Liver (tissue), 3 donors: ENCODE results near the gene CBFA2T2.

ENCODE experiments used
- GABPA ChIP-seq, 2 donors: IDR thresholded peaks in 1 of 2; conservative IDR thresholded peaks in 1 of 2; 2 replicates each; pipeline ENCODE4 v1.6.1; 2016; ENCODE audit warnings: antibody characterized with exemption in 2 of 2, mild to moderate bottlenecking in 1 of 2, moderate library complexity in 1 of 2
- HNF4A ChIP-seq, 2 donors: conservative IDR thresholded peaks; 2 replicates each; pipeline ENCODE4 v1.6.1; 2016; ENCODE audit warnings: antibody characterized with exemption in 2 of 2, mild to moderate bottlenecking in 2 of 2
- TF ChIP-seq, protein P1 (sequence below): fragments of 150-350 bp; IDR thresholded peaks from 2 replicates; pipeline ENCODE4 v1.5.1; 2017; ENCODE audit warnings: improper control_type of control experiment, low read depth, low read length; ENCODE audit not compliant: missing input control
- TF ChIP-seq, protein P2 (sequence below): IDR thresholded peaks from 2 replicates; pipeline ENCODE4 v1.6.1; 2016; ENCODE audit warnings: antibody characterized with exemption, mild to moderate bottlenecking
- donor health status: healthy.
- donor health status: healthy.

DNA sequence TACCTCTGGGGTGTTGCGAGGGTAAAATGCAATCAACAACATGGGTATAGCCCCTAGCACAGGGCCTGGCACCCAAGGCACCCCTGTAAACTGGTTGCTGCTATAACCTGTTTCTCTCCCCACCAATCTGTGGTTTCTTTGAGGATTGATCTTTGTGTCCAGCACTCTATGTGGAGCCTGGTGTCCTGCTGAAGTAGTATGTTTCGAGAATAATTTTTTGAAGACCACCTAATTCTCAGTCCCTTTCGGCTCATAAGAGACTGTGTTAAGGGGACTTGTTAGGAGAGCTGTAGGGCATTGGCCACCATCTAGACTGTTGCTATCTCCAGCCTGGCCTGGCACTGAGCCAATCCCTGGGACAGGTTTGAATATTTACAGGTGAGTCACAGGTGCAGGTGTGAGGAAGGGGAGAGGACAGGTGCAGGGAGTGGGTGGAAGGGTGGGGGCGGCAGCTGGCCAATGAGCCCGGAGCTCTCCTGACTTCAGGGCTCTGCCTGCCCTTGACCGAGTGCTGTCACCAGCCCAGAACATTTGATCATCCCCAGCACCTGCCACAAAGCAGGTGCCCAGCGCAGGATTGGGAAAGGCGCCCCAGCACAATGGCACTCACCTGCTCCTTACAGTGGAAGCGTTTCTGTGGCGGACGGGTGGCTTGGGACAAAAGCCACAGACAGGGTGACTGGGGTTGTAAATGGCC lies 164.2 kb downstream of the CBFA2T2 start:
- TF ChIP-seq, protein P1, sequence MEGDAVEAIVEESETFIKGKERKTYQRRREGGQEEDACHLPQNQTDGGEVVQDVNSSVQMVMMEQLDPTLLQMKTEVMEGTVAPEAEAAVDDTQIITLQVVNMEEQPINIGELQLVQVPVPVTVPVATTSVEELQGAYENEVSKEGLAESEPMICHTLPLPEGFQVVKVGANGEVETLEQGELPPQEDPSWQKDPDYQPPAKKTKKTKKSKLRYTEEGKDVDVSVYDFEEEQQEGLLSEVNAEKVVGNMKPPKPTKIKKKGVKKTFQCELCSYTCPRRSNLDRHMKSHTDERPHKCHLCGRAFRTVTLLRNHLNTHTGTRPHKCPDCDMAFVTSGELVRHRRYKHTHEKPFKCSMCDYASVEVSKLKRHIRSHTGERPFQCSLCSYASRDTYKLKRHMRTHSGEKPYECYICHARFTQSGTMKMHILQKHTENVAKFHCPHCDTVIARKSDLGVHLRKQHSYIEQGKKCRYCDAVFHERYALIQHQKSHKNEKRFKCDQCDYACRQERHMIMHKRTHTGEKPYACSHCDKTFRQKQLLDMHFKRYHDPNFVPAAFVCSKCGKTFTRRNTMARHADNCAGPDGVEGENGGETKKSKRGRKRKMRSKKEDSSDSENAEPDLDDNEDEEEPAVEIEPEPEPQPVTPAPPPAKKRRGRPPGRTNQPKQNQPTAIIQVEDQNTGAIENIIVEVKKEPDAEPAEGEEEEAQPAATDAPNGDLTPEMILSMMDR: no peak
- TF ChIP-seq HNF4A (conservative IDR thresholded peaks at IDR 0.05) (no peak), GABPA (IDR thresholded peaks at IDR 0.05 in 1 of 2, conservative IDR thresholded peaks at IDR 0.05 in 1 of 2) (no peak)
- TF ChIP-seq, protein P2, sequence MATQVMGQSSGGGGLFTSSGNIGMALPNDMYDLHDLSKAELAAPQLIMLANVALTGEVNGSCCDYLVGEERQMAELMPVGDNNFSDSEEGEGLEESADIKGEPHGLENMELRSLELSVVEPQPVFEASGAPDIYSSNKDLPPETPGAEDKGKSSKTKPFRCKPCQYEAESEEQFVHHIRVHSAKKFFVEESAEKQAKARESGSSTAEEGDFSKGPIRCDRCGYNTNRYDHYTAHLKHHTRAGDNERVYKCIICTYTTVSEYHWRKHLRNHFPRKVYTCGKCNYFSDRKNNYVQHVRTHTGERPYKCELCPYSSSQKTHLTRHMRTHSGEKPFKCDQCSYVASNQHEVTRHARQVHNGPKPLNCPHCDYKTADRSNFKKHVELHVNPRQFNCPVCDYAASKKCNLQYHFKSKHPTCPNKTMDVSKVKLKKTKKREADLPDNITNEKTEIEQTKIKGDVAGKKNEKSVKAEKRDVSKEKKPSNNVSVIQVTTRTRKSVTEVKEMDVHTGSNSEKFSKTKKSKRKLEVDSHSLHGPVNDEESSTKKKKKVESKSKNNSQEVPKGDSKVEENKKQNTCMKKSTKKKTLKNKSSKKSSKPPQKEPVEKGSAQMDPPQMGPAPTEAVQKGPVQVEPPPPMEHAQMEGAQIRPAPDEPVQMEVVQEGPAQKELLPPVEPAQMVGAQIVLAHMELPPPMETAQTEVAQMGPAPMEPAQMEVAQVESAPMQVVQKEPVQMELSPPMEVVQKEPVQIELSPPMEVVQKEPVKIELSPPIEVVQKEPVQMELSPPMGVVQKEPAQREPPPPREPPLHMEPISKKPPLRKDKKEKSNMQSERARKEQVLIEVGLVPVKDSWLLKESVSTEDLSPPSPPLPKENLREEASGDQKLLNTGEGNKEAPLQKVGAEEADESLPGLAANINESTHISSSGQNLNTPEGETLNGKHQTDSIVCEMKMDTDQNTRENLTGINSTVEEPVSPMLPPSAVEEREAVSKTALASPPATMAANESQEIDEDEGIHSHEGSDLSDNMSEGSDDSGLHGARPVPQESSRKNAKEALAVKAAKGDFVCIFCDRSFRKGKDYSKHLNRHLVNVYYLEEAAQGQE: no peak
